ENCODE results near the gene SYT2. TPM values are rescaled to one million over a fixed set of nuclear protein-coding genes. Genes with fewer than 3 reads are reported as not detected.

The SYT2 gene
- total and polyA plus RNA-seq, 4 donors: 0.01 to 0.23 (median 0.03) TPM

- no peak for ATAC-seq (ENCODE audit: insufficient read depth, low FRiP score)
- H3K27me3 ChIP-seq (ENCODE audit: control insufficient read depth in 3 of 3, insufficient read depth in 3 of 3, low read length in 2 of 3): peaks cover 2 to 20% (median 2%) of the 10 kb centered on the region in 3 donors
Observed at GRCh38 chr1:202713110-202713509, 2.9 kb upstream of the SYT2 start.

GRCh38 chr1:202711949-202712635, 1.8 kb upstream of the SYT2 start:
- no peak overlapping the region for H3K4me3 ChIP-seq
- H3K27me3 ChIP-seq (ENCODE audit: control insufficient read depth in 3 of 3, insufficient read depth in 3 of 3, low read length in 2 of 3): peaks cover 2 to 27% (median 7%) of the 10 kb centered on the region in 3 donors
- ATAC-seq (ENCODE audit: insufficient read depth, low FRiP score): no peak
- H3K9ac ChIP-seq (ENCODE audit: insufficient read depth in 1 of 2, low read length in 2 of 2): no peak overlapping the region
- DNase-seq: peak in 2 of 3 donors; percentile 8 to 22
- no peaks in the 10 kb centered on the region for H3K36me3 ChIP-seq (ENCODE audit: control insufficient read depth in 4 of 4, insufficient read depth in 4 of 4, low read length in 4 of 4)
- peaks cover 0 to 2% (median 0%) of the 10 kb centered on the region in 4 donors for H3K9me3 ChIP-seq (ENCODE audit: control insufficient read depth in 4 of 4, insufficient read depth in 3 of 4, low read length in 3 of 4)
- TF ChIP-seq CTCF (IDR thresholded peaks at IDR 0.05; ENCODE audit: control extremely low read depth, extremely low read depth): no peak
- 68 to 71% methylated on average over 9 of the region's 9 CpGs for WGBS, 2 donors
- peaks cover 0 to 17% (median 0%) of the 10 kb centered on the region in 5 donors for H3K4me1 ChIP-seq (ENCODE audit: control insufficient read depth in 5 of 5, insufficient read depth in 5 of 5, low read length in 5 of 5)
- H3K27ac ChIP-seq (ENCODE audit: low read depth in 1 of 2, low read length in 1 of 2): no peak overlapping the region

More at GRCh38 chr1:202713110-202713509, 2.9 kb upstream of the SYT2 start:
- DNase-seq: no peak
- Histone ChIP-seq H3K9me3 (ENCODE audit: control insufficient read depth in 4 of 4, insufficient read depth in 3 of 4, low read length in 3 of 4) (peaks cover 0 to 2% (median 0%) of the 10 kb centered on the region in 4 donors), H3K4me1 (ENCODE audit: control insufficient read depth in 5 of 5, insufficient read depth in 5 of 5, low read length in 5 of 5) (peaks cover 0 to 17% (median 0%) of the 10 kb centered on the region in 5 donors), H3K27ac (ENCODE audit: low read depth in 1 of 2, low read length in 1 of 2) (no peak overlapping the region), H3K36me3 (ENCODE audit: control insufficient read depth in 4 of 4, insufficient read depth in 4 of 4, low read length in 4 of 4) (no peaks in the 10 kb centered on the region), H3K4me3 (no peak overlapping the region), H3K9ac (ENCODE audit: insufficient read depth in 1 of 2, low read length in 2 of 2) (no peak overlapping the region)
- TF ChIP-seq CTCF (IDR thresholded peaks at IDR 0.05; ENCODE audit: control extremely low read depth, extremely low read depth): no peak
- WGBS, 2 donors: 50 to 59% methylated on average over 4 of the region's 4 CpGs

- Histone ChIP-seq H3K27ac (ENCODE audit: low read depth in 1 of 2, low read length in 1 of 2) (no peak overlapping the region), H3K36me3 (ENCODE audit: control insufficient read depth in 4 of 4, insufficient read depth in 4 of 4, low read length in 4 of 4) (no peaks in the 10 kb centered on the region), H3K9me3 (ENCODE audit: control insufficient read depth in 4 of 4, insufficient read depth in 3 of 4, low read length in 3 of 4) (peaks cover 0 to 2% (median 0%) of the 10 kb centered on the region in 4 donors), H3K4me3 (no peak overlapping the region), H3K27me3 (ENCODE audit: control insufficient read depth in 3 of 3, insufficient read depth in 3 of 3, low read length in 2 of 3) (peaks cover 2 to 27% (median 7%) of the 10 kb centered on the region in 3 donors), H3K9ac (ENCODE audit: insufficient read depth in 1 of 2, low read length in 2 of 2) (no peak overlapping the region), H3K4me1 (ENCODE audit: control insufficient read depth in 5 of 5, insufficient read depth in 5 of 5, low read length in 5 of 5) (peaks cover 0 to 17% (median 0%) of the 10 kb centered on the region in 5 donors)
- no peak for TF ChIP-seq CTCF (IDR thresholded peaks at IDR 0.05; ENCODE audit: control extremely low read depth, extremely low read depth)
- DNase-seq (peak in 1 of 3 donors; percentile 17), ATAC-seq (ENCODE audit: insufficient read depth, low FRiP score) (no peak)
- WGBS, 2 donors: 2 to 5% methylated on average over 34 of the region's 34 CpGs
Observed at GRCh38 chr1:202709276-202710041, 795 bp downstream of the SYT2 start.

All from lung (tissue), 12 donors.